Measurements from ENCODE around the gene CXorf58.

DNA sequence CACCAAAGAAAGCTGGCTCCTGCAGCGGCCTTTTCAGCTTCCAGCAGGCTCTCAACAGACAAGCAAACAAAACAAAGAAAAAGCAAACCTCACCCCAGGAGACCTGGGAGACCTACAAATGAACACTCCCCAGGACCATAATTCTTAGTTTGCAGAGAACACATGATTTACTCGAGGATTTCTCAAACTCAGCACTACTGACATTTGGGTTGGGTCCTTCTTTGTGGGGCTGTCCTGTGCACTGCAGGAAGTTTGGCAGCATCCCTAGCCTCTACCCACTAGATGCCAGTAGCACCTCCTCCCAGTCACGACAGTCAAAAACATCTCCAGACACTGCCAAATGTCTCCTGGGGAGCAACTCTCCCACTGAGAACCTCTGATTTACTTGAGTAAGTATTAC is 22.0 kb upstream of the CXorf58 start:
- no peak for TF ChIP-seq CTCF (IDR thresholded peaks at IDR 0.05; ENCODE audit: insufficient read depth, low read length, poor library complexity, severe bottlenecking)
- TF ChIP-seq EZH2phosphoT487 (conservative IDR thresholded peaks at IDR 0.05; ENCODE audit: low read length) = no peak
